ENCODE data around the gene MUC6. TPM values are rescaled to one million over a fixed set of nuclear protein-coding genes. Genes with fewer than 3 reads are reported as not detected.

The MUC6 gene
- polyA plus RNA-seq, 1 of the 3 experiments (the other 2 are of a cell fraction): not detected

GRCh38 chr11:1083621-1084551 lies 47.4 kb upstream of the MUC6 start:
- Histone ChIP-seq H3K9ac (no peak overlapping the region), H3K27ac (ENCODE audit: low read depth in 2 of 2, low read length in 1 of 2) (no peak overlapping the region), H4K20me1 (ENCODE audit: insufficient read depth) (no peaks in the 10 kb centered on the region), H3F3A (replicated peaks; ENCODE audit: insufficient read depth) (no peaks in the 10 kb centered on the region), H2AFZ (ENCODE audit: low read depth) (no peak overlapping the region), H3K4me3 (ENCODE audit: low read depth in 2 of 2, low read length in 1 of 2) (no peak overlapping the region), H3K79me2 (ENCODE audit: insufficient read depth) (no peaks in the 10 kb centered on the region), H3K36me3 (replicated peaks in 1 of 2; ENCODE audit: control insufficient read depth in 1 of 2, insufficient read depth in 2 of 2, low read length in 1 of 2) (no peaks in the 10 kb centered on the region), H3K9me3 (no peaks in the 10 kb centered on the region), H3K27me3 (ENCODE audit: insufficient read depth) (no peaks in the 10 kb centered on the region; the same call in 1 of the 2 replicates), H3K4me1 (ENCODE audit: control insufficient read depth in 1 of 2, insufficient read depth in 2 of 2, low read depth in 1 of 2, low read length in 1 of 2) (no peaks in the 10 kb centered on the region), H3K9me2 (no peaks in the 10 kb centered on the region), H3K4me2 (no peak overlapping the region)
- ChIA-PET CTCF (no interaction called here), POLR2A (interaction anchor here (0.6 kb wide), 1 partner anchor 280 kb away, joined by 4 read pairs; no protein-coding TSS in a partner anchor)
- no peak for TF ChIP-seq CTCF (IDR thresholded peaks at IDR 0.05)
- TF ChIP-seq USF2 (IDR thresholded peaks at IDR 0.05; ENCODE audit: borderline replicate concordance, low read depth, low read length): no peak
- TF ChIP-seq RXRA (IDR thresholded peaks at IDR 0.05; ENCODE audit: borderline replicate concordance, low read depth): no peak
- no peak for TF ChIP-seq TAF1 (IDR thresholded peaks at IDR 0.05; ENCODE audit: borderline replicate concordance, low read depth, low read length)
- no peak for TF ChIP-seq MEF2A (IDR thresholded peaks at IDR 0.05; ENCODE audit: borderline replicate concordance, low read depth)
- no peak for TF ChIP-seq USF1 (IDR thresholded peaks at IDR 0.05; ENCODE audit: borderline replicate concordance, low read depth)
- TF ChIP-seq GABPA (IDR thresholded peaks at IDR 0.05; ENCODE audit: low read depth): no peak
- TF ChIP-seq NFIC (IDR thresholded peaks at IDR 0.05; ENCODE audit: borderline replicate concordance): no peak
- TF ChIP-seq TEAD4 (IDR thresholded peaks at IDR 0.05; ENCODE audit: borderline replicate concordance, insufficient read depth): no peak
- no peak for TF ChIP-seq MXI1 (IDR thresholded peaks at IDR 0.05; ENCODE audit: low read depth, low read length)
- DNase-seq: no peak
- 68% methylated on average over 22 of the region's 34 CpGs for WGBS (ENCODE audit: low lambda C conversion rate)

All from SK-N-SH (cell line).